Ascending aorta (tissue), 2 donors: ENCODE measurements around the gene ANKRD52. TPM values are rescaled to one million over a fixed set of nuclear protein-coding genes. Genes with fewer than 3 reads are reported as not detected.
A peak's percentile ranks its signal among the peaks of the same experiment; 100 is the strongest.

ENCODE experiments used
- DNase-seq, 2 donors: peaks; one replicate each; pipeline ENCODE4 v3.0.0-alpha.2; 2019; ENCODE audit warnings: low spot score in 2 of 2
- H3K27ac ChIP-seq, 2 donors: fragments of 200-600 bp; sonication (generic); one replicate each; pipeline ENCODE4 v1.5.1; 2016 to 2017; ENCODE audit warnings: mild to moderate bottlenecking in 1 of 2
- H3K27me3 ChIP-seq: fragments of 200-600 bp; sonication (generic); one replicate; pipeline ENCODE4 v1.5.1; 2017
- H3K36me3 ChIP-seq, 2 donors: fragments of 200-600 bp; sonication (generic); one replicate each; pipeline ENCODE4 v1.5.1; 2016
- H3K4me1 ChIP-seq, 2 donors: fragments of 200-600 bp; sonication (generic); one replicate each; pipeline ENCODE4 v1.5.1; 2016 to 2017; ENCODE audit warnings: mild to moderate bottlenecking in 1 of 2
- H3K4me3 ChIP-seq, 2 donors: fragments of 200-600 bp; sonication (generic); one replicate each; pipeline ENCODE4 v1.5.1; 2016 to 2017; ENCODE audit warnings: mild to moderate bottlenecking in 1 of 2
- H3K9me3 ChIP-seq, 2 donors: fragments of 200-600 bp; sonication (generic); one replicate each; pipeline ENCODE4 v1.5.1; 2016
- CTCF ChIP-seq, 3 experiments: fragments of 200-600 bp in 2 of 3; fragments of 450-650 bp in 1 of 3; sonication (generic) in 2 of 3; IDR thresholded peaks; one replicate each; pipeline ENCODE4 v1.5.1; 2016 to 2019; ENCODE audit warnings: antibody characterized with exemption in 3 of 3, mild to moderate bottlenecking in 1 of 3, moderate library complexity in 1 of 3
- intact Hi-C: fragments of 100-400 bp; cut with DNase I; formaldehyde crosslinking; loops from one replicate; pipeline ENCODE4 v1.15.1; 2023
- total RNA-seq: library from RNA; depleted of rRNA; stranded (reverse); fragments of >200 nt; gene quantifications from one replicate; pipeline ENCODE4 v1.1.0, GENCODE V29; 2016

The ANKRD52 gene
- total RNA-seq, 1 donor from 2014 or later: 17.5 TPM

- Histone ChIP-seq H3K36me3 (peaks cover 91 to 93% of the 10 kb centered on the region in 2 donors), H3K9me3 (no peaks in the 10 kb centered on the region), H3K27me3 (no peaks in the 10 kb centered on the region), H3K4me1 (no peaks in the 10 kb centered on the region), H3K4me3 (no peak overlapping the region), H3K27ac (no peak overlapping the region)
- no peak for TF ChIP-seq CTCF (IDR thresholded peaks at IDR 0.05)
- intact Hi-C loops: no loop called here
- DNase-seq: no peak
Observed at GRCh38 chr12:56212361-56212760, 45.8 kb downstream of the ANKRD52 start.

GRCh38 chr12:56208006-56208405, 50.2 kb downstream of the ANKRD52 start:
- Histone ChIP-seq H3K27ac (no peak overlapping the region), H3K4me3 (no peak overlapping the region), H3K9me3 (no peaks in the 10 kb centered on the region), H3K4me1 (no peaks in the 10 kb centered on the region), H3K27me3 (no peaks in the 10 kb centered on the region), H3K36me3 (peaks cover 74 to 87% of the 10 kb centered on the region in 2 donors)
- intact Hi-C loops: no loop called here
- no peak for TF ChIP-seq CTCF (IDR thresholded peaks at IDR 0.05)
- no peak for DNase-seq

- no peaks in the 10 kb centered on the region for H3K9me3 ChIP-seq
- intact Hi-C loops: loop anchor here (2.0 kb wide), 1 partner anchor 14 kb away; the partner anchor contains the start of gene RNF41
- no peak overlapping the region for H3K4me3 ChIP-seq
- no peaks in the 10 kb centered on the region for H3K27me3 ChIP-seq
- peak overlapping the region; percentile 4 to 38 for H3K27ac ChIP-seq
- peaks cover 0 to 2% of the 10 kb centered on the region in 2 donors for H3K4me1 ChIP-seq
- TF ChIP-seq CTCF (IDR thresholded peaks at IDR 0.05): peak; percentile 45 to 57 (median 52)
- peak in 1 of 2 donors; percentile 76 for DNase-seq
- H3K36me3 ChIP-seq: peaks cover 60 to 73% of the 10 kb centered on the region in 2 donors
Observed at GRCh38 chr12:56206452-56207166, 51.6 kb downstream of the ANKRD52 start.

- Histone ChIP-seq H3K36me3 (peaks cover 49 to 61% of the 10 kb centered on the region in 2 donors), H3K27ac (peak overlapping the region; percentile 1 to 38)
Observed at GRCh38 chr12:56205445-56205844, 52.7 kb downstream of the ANKRD52 start.

GRCh38 chr12:56204275-56204674, 53.9 kb downstream of the ANKRD52 start:
- H3K27me3 ChIP-seq: no peaks in the 10 kb centered on the region
- no peaks in the 10 kb centered on the region for H3K9me3 ChIP-seq
- no peak overlapping the region for H3K27ac ChIP-seq
- DNase-seq: no peak
- no peak overlapping the region for H3K4me3 ChIP-seq
- no peak for TF ChIP-seq CTCF (IDR thresholded peaks at IDR 0.05)
- H3K4me1 ChIP-seq: peaks cover 0 to 2% of the 10 kb centered on the region in 2 donors
- H3K36me3 ChIP-seq: peaks cover 38 to 50% of the 10 kb centered on the region in 2 donors
- intact Hi-C loops: no loop called here

More at GRCh38 chr12:56205445-56205844, 52.7 kb downstream of the ANKRD52 start:
- Histone ChIP-seq H3K4me3 (no peak overlapping the region), H3K4me1 (peaks cover 0 to 2% of the 10 kb centered on the region in 2 donors), H3K27me3 (no peaks in the 10 kb centered on the region), H3K9me3 (no peaks in the 10 kb centered on the region)
- no peak for TF ChIP-seq CTCF (IDR thresholded peaks at IDR 0.05)
- DNase-seq: no peak
- intact Hi-C loops: no loop called here
